SK-N-SH (cell line): Measurements from ENCODE around the gene CA5A.

ENCODE experiments used
- EP300 ChIP-seq, 2 experiments: IDR thresholded peaks; 2 replicates each; pipeline versions ENCODE4 v1.4.0 to v1.6.1; 2012; ENCODE audit warnings: borderline replicate concordance in 1 of 2, low read depth in 1 of 2, low read length in 1 of 2
- EZH2phosphoT487 ChIP-seq: fragments of 200-600 bp; sonication (generic); IDR thresholded peaks from 2 replicates; pipeline ENCODE4 v1.6.1; 2017; ENCODE audit warnings: low read depth, mixed run types, mild to moderate bottlenecking, antibody characterized with exemption, moderate library complexity, borderline replicate concordance
- FOXM1 ChIP-seq: IDR thresholded peaks from 2 replicates; pipeline ENCODE4 v1.4.0; 2012; ENCODE audit warnings: low read depth, mild to moderate bottlenecking
- NRF1 ChIP-seq: IDR thresholded peaks from 2 replicates; pipeline ENCODE4 v1.6.1; 2012; ENCODE audit warnings: low read depth, mild to moderate bottlenecking, low read length
- POLR2AphosphoS5 ChIP-seq: IDR thresholded peaks from 2 replicates; pipeline ENCODE4 v1.6.1; 2012; ENCODE audit warnings: low read depth, low read length
- USF1 ChIP-seq: IDR thresholded peaks from 2 replicates; pipeline ENCODE4 v1.4.0; 2012; ENCODE audit warnings: low read depth, borderline replicate concordance
- TF ChIP-seq, protein P1 (sequence below): fragments of 200-600 bp; sonication (generic); IDR thresholded peaks from 2 replicates; pipeline ENCODE4 v1.6.1; 2017; ENCODE audit warnings: antibody characterized with exemption, mild to moderate bottlenecking, moderate library complexity
- TF ChIP-seq, protein P2 (sequence below): IDR thresholded peaks from 2 replicates; pipeline ENCODE4 v1.6.1; 2012; ENCODE audit warnings: mild to moderate bottlenecking, low read depth, low read length, moderate library complexity

DNA sequence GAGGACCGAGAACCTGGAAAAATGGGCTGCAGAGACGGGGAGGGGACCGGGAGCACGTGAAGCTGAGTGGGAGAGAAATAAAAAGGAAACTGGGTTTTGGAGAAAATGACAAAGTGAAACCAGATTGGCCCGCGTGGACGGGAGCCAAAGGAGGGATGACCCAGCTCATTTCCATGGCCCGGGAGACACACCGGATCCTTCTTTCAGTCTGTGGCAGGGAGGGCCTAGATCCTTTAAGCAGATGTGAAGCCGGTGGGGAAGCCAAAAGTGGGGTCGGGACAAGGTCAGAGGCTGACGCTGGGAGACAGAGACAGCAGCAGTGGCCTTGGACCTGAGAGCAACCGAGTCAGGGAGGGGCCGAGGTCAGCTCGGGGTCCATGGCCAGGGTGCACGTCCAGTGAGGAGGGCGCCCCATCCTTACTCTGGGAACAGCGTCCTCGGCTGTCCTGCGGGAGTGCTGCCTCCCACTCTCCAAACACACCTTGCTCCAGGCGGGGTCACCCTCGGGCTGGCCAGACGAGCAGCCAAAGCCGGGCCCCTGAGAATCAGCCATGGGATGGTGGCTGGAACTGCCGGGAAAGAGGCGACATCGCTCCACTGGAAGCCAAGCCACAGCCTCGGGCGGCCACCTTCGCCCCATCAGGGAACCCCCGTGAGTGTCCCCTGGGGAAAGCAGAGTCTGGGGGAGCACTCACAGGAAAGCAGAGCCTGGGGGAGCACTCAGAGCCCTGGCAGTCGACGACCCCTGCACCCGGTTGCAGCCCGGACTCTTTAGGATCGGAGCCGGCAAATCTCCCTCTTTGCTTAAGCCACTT is 17.3 kb downstream of the CA5A start:
- TF ChIP-seq, protein P1, sequence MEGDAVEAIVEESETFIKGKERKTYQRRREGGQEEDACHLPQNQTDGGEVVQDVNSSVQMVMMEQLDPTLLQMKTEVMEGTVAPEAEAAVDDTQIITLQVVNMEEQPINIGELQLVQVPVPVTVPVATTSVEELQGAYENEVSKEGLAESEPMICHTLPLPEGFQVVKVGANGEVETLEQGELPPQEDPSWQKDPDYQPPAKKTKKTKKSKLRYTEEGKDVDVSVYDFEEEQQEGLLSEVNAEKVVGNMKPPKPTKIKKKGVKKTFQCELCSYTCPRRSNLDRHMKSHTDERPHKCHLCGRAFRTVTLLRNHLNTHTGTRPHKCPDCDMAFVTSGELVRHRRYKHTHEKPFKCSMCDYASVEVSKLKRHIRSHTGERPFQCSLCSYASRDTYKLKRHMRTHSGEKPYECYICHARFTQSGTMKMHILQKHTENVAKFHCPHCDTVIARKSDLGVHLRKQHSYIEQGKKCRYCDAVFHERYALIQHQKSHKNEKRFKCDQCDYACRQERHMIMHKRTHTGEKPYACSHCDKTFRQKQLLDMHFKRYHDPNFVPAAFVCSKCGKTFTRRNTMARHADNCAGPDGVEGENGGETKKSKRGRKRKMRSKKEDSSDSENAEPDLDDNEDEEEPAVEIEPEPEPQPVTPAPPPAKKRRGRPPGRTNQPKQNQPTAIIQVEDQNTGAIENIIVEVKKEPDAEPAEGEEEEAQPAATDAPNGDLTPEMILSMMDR = no peak
- no peak for TF ChIP-seq EZH2phosphoT487
- no peak for TF ChIP-seq EP300 (IDR thresholded peaks at IDR 0.05; ENCODE audit: borderline replicate concordance in 1 of 2, low read depth in 1 of 2, low read length in 1 of 2)
- TF ChIP-seq, protein P2, sequence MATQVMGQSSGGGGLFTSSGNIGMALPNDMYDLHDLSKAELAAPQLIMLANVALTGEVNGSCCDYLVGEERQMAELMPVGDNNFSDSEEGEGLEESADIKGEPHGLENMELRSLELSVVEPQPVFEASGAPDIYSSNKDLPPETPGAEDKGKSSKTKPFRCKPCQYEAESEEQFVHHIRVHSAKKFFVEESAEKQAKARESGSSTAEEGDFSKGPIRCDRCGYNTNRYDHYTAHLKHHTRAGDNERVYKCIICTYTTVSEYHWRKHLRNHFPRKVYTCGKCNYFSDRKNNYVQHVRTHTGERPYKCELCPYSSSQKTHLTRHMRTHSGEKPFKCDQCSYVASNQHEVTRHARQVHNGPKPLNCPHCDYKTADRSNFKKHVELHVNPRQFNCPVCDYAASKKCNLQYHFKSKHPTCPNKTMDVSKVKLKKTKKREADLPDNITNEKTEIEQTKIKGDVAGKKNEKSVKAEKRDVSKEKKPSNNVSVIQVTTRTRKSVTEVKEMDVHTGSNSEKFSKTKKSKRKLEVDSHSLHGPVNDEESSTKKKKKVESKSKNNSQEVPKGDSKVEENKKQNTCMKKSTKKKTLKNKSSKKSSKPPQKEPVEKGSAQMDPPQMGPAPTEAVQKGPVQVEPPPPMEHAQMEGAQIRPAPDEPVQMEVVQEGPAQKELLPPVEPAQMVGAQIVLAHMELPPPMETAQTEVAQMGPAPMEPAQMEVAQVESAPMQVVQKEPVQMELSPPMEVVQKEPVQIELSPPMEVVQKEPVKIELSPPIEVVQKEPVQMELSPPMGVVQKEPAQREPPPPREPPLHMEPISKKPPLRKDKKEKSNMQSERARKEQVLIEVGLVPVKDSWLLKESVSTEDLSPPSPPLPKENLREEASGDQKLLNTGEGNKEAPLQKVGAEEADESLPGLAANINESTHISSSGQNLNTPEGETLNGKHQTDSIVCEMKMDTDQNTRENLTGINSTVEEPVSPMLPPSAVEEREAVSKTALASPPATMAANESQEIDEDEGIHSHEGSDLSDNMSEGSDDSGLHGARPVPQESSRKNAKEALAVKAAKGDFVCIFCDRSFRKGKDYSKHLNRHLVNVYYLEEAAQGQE = no peak
- TF ChIP-seq FOXM1 = no peak
- TF ChIP-seq POLR2AphosphoS5 = no peak
- TF ChIP-seq NRF1 = no peak
- no peak for TF ChIP-seq USF1
